RPMI7951 (cell line): ENCODE data around the gene CRACR2B. TPM values are rescaled to one million over a fixed set of nuclear protein-coding genes. Genes with fewer than 3 reads are reported as not detected.

ENCODE experiments used
- DNase-seq: peaks from one replicate; pipeline ENCODE4 v3.0.0-alpha.2; 2012; ENCODE audit warnings: low read depth
- total RNA-seq: library from RNA; depleted of rRNA; stranded (reverse); fragments of >200 nt; shearing (Covaris generic); gene quantifications from 2 replicates; pipeline ENCODE4 v1.2.3, GENCODE V29; 2014

The CRACR2B gene
- total RNA-seq, 1 experiment from 2014 or later, result 1.8 TPM

- DNase-seq, result no peak
Observed at GRCh38 chr11:826227-826621, 1.5 kb upstream of the CRACR2B start.

DNA sequence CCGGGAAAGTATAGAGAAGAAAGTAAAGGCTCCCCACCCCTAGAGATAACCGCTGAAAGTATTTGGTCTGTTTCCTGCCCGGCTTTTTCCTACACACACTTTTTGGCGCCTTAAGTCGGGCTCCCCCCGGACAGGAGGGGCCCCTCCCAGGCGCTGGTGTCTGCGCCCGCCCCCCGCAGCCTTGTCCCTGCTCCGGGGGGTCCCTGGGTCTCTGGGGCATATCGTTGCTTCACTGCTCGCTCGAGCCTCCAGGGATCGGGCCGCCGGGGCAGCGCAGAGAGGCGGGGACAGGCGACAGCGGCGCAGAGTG lies 928 bp upstream of the CRACR2B start:
- no peak for DNase-seq

GRCh38 chr11:827146-827896 lies 398 bp upstream of the CRACR2B start:
- no peak for DNase-seq

GRCh38 chr11:828506-829175 lies 922 bp downstream of the CRACR2B start:
- no peak for DNase-seq

DNA sequence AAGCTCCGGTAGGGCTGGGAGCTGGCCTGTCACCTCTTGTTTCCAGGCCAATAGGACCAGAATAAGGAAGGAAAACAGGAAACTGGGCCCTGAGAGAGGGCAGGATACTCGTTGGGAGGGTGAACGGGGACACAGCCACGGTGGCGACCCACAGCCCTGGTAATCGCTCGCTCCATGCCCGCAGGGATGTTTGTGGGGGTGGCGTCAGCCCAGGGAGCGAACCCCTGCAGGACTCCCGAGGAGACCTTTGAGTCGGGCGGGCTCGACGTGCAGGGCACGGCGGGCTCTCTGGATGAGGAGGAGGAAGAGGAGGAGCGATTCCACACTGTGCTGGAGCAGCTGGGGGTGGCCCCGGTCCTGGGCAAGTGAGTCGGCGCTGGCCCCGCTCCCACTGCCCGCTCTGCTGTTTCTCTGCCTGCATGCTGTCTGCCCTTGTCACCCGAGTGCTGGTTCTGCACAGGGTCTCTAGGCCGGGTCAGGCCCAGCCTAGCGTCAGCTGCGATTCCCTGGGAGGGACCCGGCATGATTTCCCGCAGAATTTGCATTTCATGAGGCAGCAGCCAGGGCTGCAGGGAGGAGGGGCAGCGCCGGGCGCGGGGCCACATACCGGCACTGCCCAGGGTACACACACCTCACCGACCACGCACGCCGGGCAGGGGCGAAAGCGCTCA lies 1.6 kb downstream of the CRACR2B start:
- peak; percentile 73 for DNase-seq

GRCh38 chr11:829847-830294 lies 2.2 kb downstream of the CRACR2B start:
- no peak for DNase-seq

GRCh38 chr11:830295-831117 lies 2.8 kb downstream of the CRACR2B start:
- peak; percentile 47 for DNase-seq

- peak; percentile 69 for DNase-seq
Observed at GRCh38 chr11:831118-831864, 3.6 kb downstream of the CRACR2B start.

GRCh38 chr11:831961-832528 lies 4.3 kb downstream of the CRACR2B start:
- DNase-seq, result no peak

DNA sequence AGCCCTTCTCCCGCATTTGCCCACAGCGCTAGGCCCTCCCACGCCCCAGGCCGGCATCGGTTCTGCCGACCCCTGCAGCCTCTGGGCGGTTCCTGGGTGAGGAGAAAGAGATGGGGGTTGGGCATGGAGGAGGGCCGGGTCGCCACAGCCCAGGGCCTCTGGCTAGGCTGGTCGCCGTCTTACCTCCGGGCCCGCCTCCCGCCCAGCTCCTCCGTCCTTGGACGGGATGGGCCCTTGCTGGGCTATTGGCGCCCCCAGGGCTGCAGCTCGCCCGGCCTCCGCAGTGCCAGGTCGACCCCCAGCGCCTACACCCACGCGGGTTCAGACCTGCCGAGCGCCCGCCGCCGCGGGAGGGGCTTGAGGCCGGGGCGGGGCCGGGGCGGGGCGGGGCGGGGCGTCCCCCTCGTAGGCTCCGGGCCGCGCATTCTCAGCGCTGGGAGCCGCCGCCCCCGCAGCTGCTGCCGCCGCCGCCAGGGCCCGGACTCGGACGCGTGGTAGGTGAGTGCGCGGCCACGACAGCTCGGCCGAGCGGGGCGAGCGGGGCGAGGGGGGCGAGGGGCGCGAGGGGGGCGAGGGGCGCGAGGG lies 4.9 kb downstream of the CRACR2B start, which contains the start of gene CD151:
TSS of gene CD151 (plus strand) at position 424 of the 585 bp plus-strand sequence. CDS start 3,118 bp downstream, outside the sequence.
- peak; percentile 63 for DNase-seq

GRCh38 chr11:833114-833791 lies 5.5 kb downstream of the CRACR2B start:
- peak; percentile 51 for DNase-seq

- no peak for DNase-seq
Observed at GRCh38 chr11:833849-834311, 6.2 kb downstream of the CRACR2B start.

- peak; percentile 87 for DNase-seq
Observed at GRCh38 chr11:834371-835316, 6.9 kb downstream of the CRACR2B start.

DNA sequence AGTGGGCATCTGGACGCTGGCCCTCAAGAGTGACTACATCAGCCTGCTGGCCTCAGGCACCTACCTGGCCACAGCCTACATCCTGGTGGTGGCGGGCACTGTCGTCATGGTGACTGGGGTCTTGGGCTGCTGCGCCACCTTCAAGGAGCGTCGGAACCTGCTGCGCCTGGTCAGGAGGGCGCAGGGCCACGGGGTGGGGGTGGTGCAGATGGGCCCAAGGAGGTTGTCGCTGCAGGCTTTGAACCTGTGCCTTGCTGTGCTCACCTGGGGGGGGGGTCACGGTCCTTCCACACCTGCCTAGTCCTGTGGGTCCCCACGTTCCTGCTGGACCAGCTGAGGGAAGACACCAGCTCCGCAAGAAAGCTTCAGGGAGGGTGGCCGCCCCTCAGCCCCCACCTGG lies 8.6 kb downstream of the CRACR2B start:
- no peak for DNase-seq

GRCh38 chr11:836700-837099 lies 9.0 kb downstream of the CRACR2B start:
- no peak for DNase-seq

- DNase-seq, result no peak
Observed at GRCh38 chr11:837189-837989, 9.7 kb downstream of the CRACR2B start.

DNA sequence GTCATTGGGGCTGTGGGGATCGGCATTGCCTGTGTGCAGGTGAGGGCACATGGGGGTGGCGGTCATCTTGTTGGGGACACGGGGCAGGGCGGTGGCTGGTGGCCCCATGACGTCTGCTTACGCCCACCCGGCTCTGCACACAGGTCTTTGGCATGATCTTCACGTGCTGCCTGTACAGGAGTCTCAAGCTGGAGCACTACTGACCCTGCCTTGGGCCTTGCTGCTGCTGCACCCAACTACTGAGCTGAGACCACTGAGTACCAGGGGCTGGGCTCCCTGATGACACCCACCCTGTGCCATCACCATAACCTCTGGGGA lies 10.2 kb downstream of the CRACR2B start:
- DNase-seq, result no peak
